K562 (cell line): ENCODE measurements around the gene KIF9. TPM values are rescaled to one million over a fixed set of nuclear protein-coding genes. Genes with fewer than 3 reads are reported as not detected.

Source experiments
- ATAC-seq: fragments of 200-7000 bp; cut with Tn5 transposase; 3 replicates; pipeline ENCODE4 v1.9.1; 2020; ENCODE audit warnings: moderate library complexity
- BruUV-seq: library from RNA; stranded (reverse); fragments of 400-500 nt; replicated peaks from 2 replicates; lab custom pipeline; 2021; lab: Mats Ljungman, UMichigan
- CTCF ChIA-PET: fragments of 300-600 bp; formaldehyde crosslinking; extraction: SDS; loops from one replicate; lab custom pipeline; 2021; ENCODE audit warnings: low intra/inter-chr PET ratio; lab: Yijun Ruan, JAX
- POLR2A ChIA-PET: fragments of 300-600, 350-650 bp; sonication (Branson Sonifier 250); formaldehyde crosslinking; extraction: SDS; loops from one replicate; lab custom pipeline; 2021; ENCODE audit warnings: antibody characterized with exemption, inconsistent platforms; lab: Yijun Ruan, JAX
- DNase-seq, 4 experiments: peaks; one replicate each; pipeline versions ENCODE4 v3.0.0 to v3.0.0-alpha.2; 2011 to 2018; ENCODE audit warnings: low spot score in 3 of 4, mixed read lengths in 3 of 4; ENCODE audit errors: extremely low read depth in 1 of 4
- FAIRE-seq: peaks from 2 replicates; lab custom pipeline; 2011; peaks lifted over from hg19 to GRCh38; lab: Jason Lieb, UNC
- H2AFZ ChIP-seq: 2 replicates; pipeline ENCODE4 v1.6.0; 2011; ENCODE audit warnings: low read depth, low read length, control low read depth, inconsistent platforms
- H3K27ac ChIP-seq: fragments of 200-600 bp; 3 replicates; pipeline ENCODE4 v1.8.0; 2011; ENCODE audit warnings: low read depth, mild to moderate bottlenecking, control low read depth, inconsistent platforms, low read length, moderate library complexity, mixed read lengths; ENCODE audit errors: extremely low read depth
- H3K27me3 ChIP-seq, 2 experiments: fragments of 300-600 bp in 1 of 2; 2 replicates in 1 of 2; 3 replicates in 1 of 2; pipeline versions ENCODE4 v1.6.0 to v1.8.0; 2011; ENCODE audit warnings: inconsistent platforms in 2 of 2, low read length in 2 of 2, mild to moderate bottlenecking in 1 of 2, mixed read lengths in 1 of 2, moderate library complexity in 1 of 2; ENCODE audit not compliant: control insufficient read depth in 2 of 2, insufficient read depth in 2 of 2
- H3K36me3 ChIP-seq: fragments of 300-600 bp; 3 replicates; pipeline ENCODE4 v1.8.0; 2011; ENCODE audit warnings: mild to moderate bottlenecking, low read length, inconsistent platforms; ENCODE audit not compliant: control insufficient read depth, insufficient read depth
- H3K4me1 ChIP-seq, 2 experiments: fragments of 200-600 bp in 1 of 2; replicated peaks in 1 of 2; 2 replicates in 1 of 2; 3 replicates in 1 of 2; pipeline versions ENCODE4 v1.5.1 to v1.8.0; 2011; ENCODE audit warnings: inconsistent platforms in 2 of 2, low read length in 2 of 2, mild to moderate bottlenecking in 1 of 2, mixed read lengths in 1 of 2, moderate library complexity in 1 of 2; ENCODE audit not compliant: control insufficient read depth in 2 of 2, insufficient read depth in 2 of 2
- H3K4me2 ChIP-seq: 2 replicates; pipeline ENCODE4 v1.6.1; 2011; ENCODE audit warnings: low read length, control low read depth, inconsistent platforms, mixed read lengths; ENCODE audit not compliant: insufficient read depth
- H3K4me3 ChIP-seq: fragments of 200-600 bp; sonication (generic), shearing (Covaris generic); 2 replicates; pipeline ENCODE4 v1.5.1; 2016; ENCODE audit warnings: control low read depth, inconsistent platforms
- H3K79me2 ChIP-seq: fragments of 200-600 bp; 3 replicates; pipeline ENCODE4 v1.8.0; 2011; ENCODE audit warnings: low read length, inconsistent platforms; ENCODE audit not compliant: control insufficient read depth, insufficient read depth
- H3K9ac ChIP-seq, 2 experiments: 2 replicates each; pipeline versions ENCODE4 v1.6.0 to v1.6.1; 2011; ENCODE audit warnings: low read depth in 2 of 2, low read length in 2 of 2, control low read depth in 1 of 2, inconsistent platforms in 1 of 2, mild to moderate bottlenecking in 1 of 2, mixed read lengths in 1 of 2; ENCODE audit not compliant: insufficient read depth in 1 of 2
- H3K9me1 ChIP-seq: one replicate; pipeline ENCODE4 v1.6.0; 2011; ENCODE audit warnings: inconsistent platforms, mild to moderate bottlenecking, low read length, moderate library complexity; ENCODE audit not compliant: control insufficient read depth, insufficient read depth
- H3K9me3 ChIP-seq: replicated peaks from 2 replicates; pipeline ENCODE4 v1.5.1; 2011; ENCODE audit warnings: low read depth, low read length, inconsistent platforms; ENCODE audit not compliant: control insufficient read depth, insufficient read depth
- H4K20me1 ChIP-seq: replicated peaks from 2 replicates; pipeline ENCODE4 v1.6.1; 2011; ENCODE audit warnings: low read length, inconsistent platforms, mixed read lengths; ENCODE audit not compliant: control insufficient read depth, insufficient read depth
- ATF4 ChIP-seq: fragments of 450-650 bp; formaldehyde crosslinking; IDR thresholded peaks from 2 replicates; pipeline ENCODE4 v1.4.0; 2022; ENCODE audit warnings: mild to moderate bottlenecking, moderate library complexity
- CREB3 ChIP-seq: fragments of 450-650 bp; conservative IDR thresholded peaks from 2 replicates; pipeline ENCODE4 v1.6.1; 2016; ENCODE audit warnings: missing genetic modification characterization, low read depth, mild to moderate bottlenecking, missing compliant biosample characterization, moderate library complexity
- HMG20A ChIP-seq: fragments of 450-650 bp; formaldehyde crosslinking; conservative IDR thresholded peaks from 2 replicates; pipeline ENCODE4 v1.4.0; 2020; ENCODE audit warnings: mild to moderate bottlenecking, mixed read lengths
- KDM1A ChIP-seq, 2 experiments: fragments of 450-650 bp; IDR thresholded peaks; 2 replicates each; pipeline ENCODE4 v1.6.1; 2016; ENCODE audit warnings: mild to moderate bottlenecking in 2 of 2
- PPARD ChIP-seq: fragments of 250-450 bp; sonication (Bioruptor Pico); IDR thresholded peaks from 2 replicates; pipeline ENCODE4 v1.8.0; 2022; ENCODE audit warnings: inconsistent platforms, mild to moderate bottlenecking, moderate library complexity
- RBBP5 ChIP-seq: fragments of 200-600 bp; sonication (generic); IDR thresholded peaks from 2 replicates; pipeline ENCODE4 v1.6.1; 2012; ENCODE audit warnings: borderline replicate concordance, mild to moderate bottlenecking, low read length, control low read depth, inconsistent platforms; ENCODE audit not compliant: insufficient read depth, poor library complexity, severe bottlenecking
- SAP30 ChIP-seq: fragments of 200-600 bp; sonication (generic); IDR thresholded peaks from 2 replicates; pipeline ENCODE4 v1.6.1; 2012; ENCODE audit warnings: borderline replicate concordance, low read depth, mild to moderate bottlenecking, moderate library complexity, low read length, control low read depth, inconsistent platforms; ENCODE audit not compliant: insufficient read depth, poor library complexity, severe bottlenecking
- SMARCA4 ChIP-seq: fragments of 450-650 bp; IDR thresholded peaks from 2 replicates; pipeline ENCODE4 v1.6.1; 2016
- TGIF2 ChIP-seq: sonication (generic); formaldehyde crosslinking; IDR thresholded peaks from 2 replicates; pipeline ENCODE4 v1.8.1; 2022; ENCODE audit warnings: mild to moderate bottlenecking, missing genetic modification reagents, moderate library complexity
- UBTF ChIP-seq, 2 experiments: IDR thresholded peaks; 2 replicates each; pipeline ENCODE4 v1.6.1; 2012; ENCODE audit warnings: improper control_type of control experiment in 2 of 2, low read depth in 2 of 2, low read length in 2 of 2, borderline replicate concordance in 1 of 2
- ZNF311 ChIP-seq: fragments of 250-450 bp; sonication (Bioruptor Pico); IDR thresholded peaks from 2 replicates; pipeline ENCODE4 v1.4.0; 2020; ENCODE audit warnings: mild to moderate bottlenecking, moderate library complexity
- ZNF717 ChIP-seq: fragments of 250-450 bp; sonication (Bioruptor Pico); IDR thresholded peaks from 2 replicates; pipeline ENCODE4 v1.5.0; 2021
- ZNF778 ChIP-seq: fragments of 450-650 bp; formaldehyde crosslinking; IDR thresholded peaks from 2 replicates; pipeline ENCODE4 v1.4.0; 2020; ENCODE audit warnings: mild to moderate bottlenecking, moderate library complexity
- WGBS: fragments of 100-300 bp; shearing (Covaris generic); methylation state at CpG from one replicate; pipeline ENCODE4 v1.1.6; 2016; ENCODE audit warnings: low coverage, mixed read lengths; ENCODE audit not compliant: insufficient coverage; ENCODE audit errors: missing lambda C conversion rate; 5-methylcytosine and 5-hydroxymethylcytosine counted together
- in situ Hi-C: fragments of 300-500 bp; cut with MboI; formaldehyde crosslinking; loops from 4 replicates; pipeline ENCODE4 v1.15.0; 2018; ENCODE audit warnings: inconsistent platforms, mixed read lengths
- intact Hi-C: fragments of 100-400 bp; cut with micrococcal nuclease; formaldehyde crosslinking; loops from 2 replicates; pipeline ENCODE4 v1.14.2; 2022
- polyA plus RNA-seq, 8 experiments: library from polyadenylated mRNA; depleted of rRNA in 4 of 8; stranded (reverse) in 5 of 8; unstranded in 3 of 8; fragments of >200 nt; fragmentation: Nextera tagmentation in 2 of 8; fragmentation: Illumina TruSeq in 1 of 8; extraction: Ambion mirVana in 2 of 8; extraction: Trizol in 1 of 8; gene quantifications; 2 replicates each; pipeline versions ENCODE4 v1.2.1 to v1.2.3, GENCODE V29; 2011 to 2014; ENCODE audit warnings: inconsistent platforms in 1 of 8, missing spikeins in 1 of 8
- total RNA-seq, 7 experiments: library from RNA; depleted of rRNA in 6 of 7; stranded (reverse); fragments of >200 nt in 6 of 7; fragmentation: Illumina TruSeq in 2 of 7; extraction: Trizol in 2 of 7; gene quantifications; 2 replicates each; pipeline versions ENCODE4 v1.2.1 to v1.2.3, GENCODE V29; 2011 to 2021; ENCODE audit warnings: low replicate concordance in 1 of 7
- TF ChIP-seq, protein P1 (sequence below): fragments of 250-450 bp; sonication (Bioruptor Pico); IDR thresholded peaks from 2 replicates; pipeline ENCODE4 v1.4.0; 2020; ENCODE audit warnings: mild to moderate bottlenecking, moderate library complexity
- TF ChIP-seq, protein P2 (sequence below): fragments of 450-650 bp; IDR thresholded peaks from 2 replicates; pipeline ENCODE4 v1.6.1; 2016; ENCODE audit warnings: antibody characterized with exemption

Gene KIF9
- total and polyA plus RNA-seq, 9 of the 15 experiments (the other 6 are each of a cell fraction or from before 2014, with no cell fraction given): 16.9 to 56.9 (median 25.0) TPM

DNA sequence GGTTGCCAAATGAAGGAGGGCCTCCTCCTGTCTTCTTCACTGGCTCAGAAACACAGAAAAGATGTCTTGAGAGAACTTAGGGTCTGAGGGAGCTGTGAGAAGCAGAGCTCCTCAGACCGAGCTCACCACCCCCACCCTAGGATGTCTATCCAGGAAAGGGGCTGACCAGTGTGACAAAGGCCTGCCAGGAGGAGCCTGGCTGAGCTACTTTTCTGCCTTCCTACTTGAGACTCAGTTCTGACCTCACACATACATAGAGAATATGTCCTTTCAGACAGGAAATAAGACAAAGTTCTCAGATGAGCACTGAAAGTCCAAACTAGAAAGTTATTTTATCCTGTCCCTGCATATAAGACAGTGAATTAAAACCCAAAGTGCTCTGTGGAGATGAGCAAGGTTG, 54.5 kb downstream of the KIF9 start:
- Histone ChIP-seq H3K4me1 (peaks cover 0 to 6% of the 10 kb centered on the region in 2 experiments; a peak in 3 of 5 replicates), H3K27ac (no peak overlapping the region), H3K9me1 (no peaks in the 10 kb centered on the region), H3K9me3 (no peaks in the 10 kb centered on the region), H2AFZ (peak overlapping the region; percentile 63; the same call in 1 of the 2 replicates), H3K79me2 (no peaks in the 10 kb centered on the region), H4K20me1 (no peaks in the 10 kb centered on the region; the same call in 1 of the 2 replicates), H3K36me3 (no peaks in the 10 kb centered on the region), H3K27me3 (no peaks in the 10 kb centered on the region), H3K4me2 (no peak overlapping the region), H3K9ac (peak overlapping the region in 1 of 2 experiments; percentile 66; a peak in 1 of 4 replicates), H3K4me3 (no peak overlapping the region)
- in situ Hi-C loops: no loop called here
- CTCF ChIA-PET: no interaction called here
- intact Hi-C loops: no loop called here
- BruUV-seq: no TSS peak
- WGBS: 8% methylated on average over 1 of the region's 1 CpG
- POLR2A ChIA-PET: interaction anchor here (0.6 to 1.2 kb wide), 2 partner anchors 8 to 364 kb away, joined by 3 to 5 read pairs; no protein-coding TSS in a partner anchor
- DNase-seq (no peak), ATAC-seq (peak; percentile 8; the same call in 2 of the 3 replicates), FAIRE-seq (no peak)
- no peak for TF ChIP-seq SAP30
- TF ChIP-seq PPARD (CRISPR knock-in tag): no peak
- TF ChIP-seq ZNF311: no peak
- TF ChIP-seq SMARCA4: no peak
- TF ChIP-seq, protein P1, sequence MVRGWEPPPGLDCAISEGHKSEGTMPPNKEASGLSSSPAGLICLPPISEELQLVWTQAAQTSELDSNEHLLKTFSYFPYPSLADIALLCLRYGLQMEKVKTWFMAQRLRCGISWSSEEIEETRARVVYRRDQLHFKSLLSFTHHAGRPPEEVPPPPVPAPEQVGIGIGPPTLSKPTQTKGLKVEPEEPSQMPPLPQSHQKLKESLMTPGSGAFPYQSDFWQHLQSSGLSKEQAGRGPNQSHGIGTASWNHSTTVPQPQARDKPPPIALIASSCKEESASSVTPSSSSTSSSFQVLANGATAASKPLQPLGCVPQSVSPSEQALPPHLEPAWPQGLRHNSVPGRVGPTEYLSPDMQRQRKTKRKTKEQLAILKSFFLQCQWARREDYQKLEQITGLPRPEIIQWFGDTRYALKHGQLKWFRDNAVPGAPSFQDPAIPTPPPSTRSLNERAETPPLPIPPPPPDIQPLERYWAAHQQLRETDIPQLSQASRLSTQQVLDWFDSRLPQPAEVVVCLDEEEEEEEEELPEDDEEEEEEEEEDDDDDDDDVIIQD (CRISPR knock-in tag): no peak
- no peak for TF ChIP-seq ATF4 (CRISPR knock-in tag)
- no peak for TF ChIP-seq ZNF778 (CRISPR knock-in tag)
- TF ChIP-seq KDM1A (IDR thresholded peaks at IDR 0.05): no peak
- no peak for TF ChIP-seq HMG20A (CRISPR knock-in tag)
- no peak for TF ChIP-seq UBTF (IDR thresholded peaks at IDR 0.05; ENCODE audit: borderline replicate concordance in 1 of 2, low read depth in 2 of 2, low read length in 2 of 2)
- TF ChIP-seq CREB3 (tag): no peak
- TF ChIP-seq ZNF717 (CRISPR knock-in tag): no peak
- no peak for TF ChIP-seq RBBP5
- no peak for TF ChIP-seq TGIF2 (CRISPR knock-in tag)
- TF ChIP-seq, protein P2, sequence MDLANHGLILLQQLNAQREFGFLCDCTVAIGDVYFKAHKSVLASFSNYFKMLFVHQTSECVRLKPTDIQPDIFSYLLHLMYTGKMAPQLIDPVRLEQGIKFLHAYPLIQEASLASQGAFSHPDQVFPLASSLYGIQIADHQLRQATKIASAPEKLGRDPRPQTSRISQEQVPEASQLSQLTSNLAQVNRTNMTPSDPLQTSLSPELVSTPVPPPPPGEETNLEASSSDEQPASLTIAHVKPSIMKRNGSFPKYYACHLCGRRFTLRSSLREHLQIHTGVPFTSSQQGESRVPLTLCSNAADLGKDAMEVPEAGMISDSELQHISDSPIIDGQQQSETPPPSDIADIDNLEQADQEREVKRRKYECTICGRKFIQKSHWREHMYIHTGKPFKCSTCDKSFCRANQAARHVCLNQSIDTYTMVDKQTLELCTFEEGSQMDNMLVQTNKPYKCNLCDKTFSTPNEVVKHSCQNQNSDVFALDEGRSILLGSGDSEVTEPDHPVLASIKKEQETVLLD: no peak
